HG02852 (cell line): Measurements from ENCODE around the gene CHI3L1.

Experiments used
- ATAC-seq: cut with Tn5 transposase; IDR thresholded peaks from one replicate; pipeline ENCODE4 v1.9.1; 2021; ENCODE audit warnings: mild to moderate bottlenecking, moderate library complexity; ENCODE audit not compliant: unreplicated experiment

The CHI3L1 gene

GRCh38 chr1:203207751-203208150, 21.2 kb upstream of the CHI3L1 start:
- ATAC-seq: no peak

GRCh38 chr1:203206129-203206687, 19.7 kb upstream of the CHI3L1 start:
- no peak for ATAC-seq

DNA sequence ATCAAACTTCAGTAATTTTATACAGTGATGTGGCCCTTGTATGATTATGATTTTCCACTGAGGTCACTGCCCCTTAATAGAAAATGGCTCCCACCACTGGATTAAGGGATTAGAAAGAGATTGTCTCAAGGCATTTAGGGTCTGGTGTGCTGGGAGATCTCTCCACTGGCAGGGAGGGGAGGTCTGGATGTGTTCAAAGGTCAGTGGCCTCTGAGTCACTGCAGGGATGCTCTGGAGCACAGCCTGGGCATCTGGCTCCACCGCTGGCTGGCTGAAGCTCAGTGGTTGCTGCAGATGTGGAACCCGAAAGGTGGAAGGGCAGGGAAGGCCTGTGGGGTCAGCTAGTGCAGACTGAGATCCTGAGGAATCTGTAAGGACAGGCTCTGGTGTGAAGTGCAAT, 18.3 kb upstream of the CHI3L1 start:
- no peak for ATAC-seq

DNA sequence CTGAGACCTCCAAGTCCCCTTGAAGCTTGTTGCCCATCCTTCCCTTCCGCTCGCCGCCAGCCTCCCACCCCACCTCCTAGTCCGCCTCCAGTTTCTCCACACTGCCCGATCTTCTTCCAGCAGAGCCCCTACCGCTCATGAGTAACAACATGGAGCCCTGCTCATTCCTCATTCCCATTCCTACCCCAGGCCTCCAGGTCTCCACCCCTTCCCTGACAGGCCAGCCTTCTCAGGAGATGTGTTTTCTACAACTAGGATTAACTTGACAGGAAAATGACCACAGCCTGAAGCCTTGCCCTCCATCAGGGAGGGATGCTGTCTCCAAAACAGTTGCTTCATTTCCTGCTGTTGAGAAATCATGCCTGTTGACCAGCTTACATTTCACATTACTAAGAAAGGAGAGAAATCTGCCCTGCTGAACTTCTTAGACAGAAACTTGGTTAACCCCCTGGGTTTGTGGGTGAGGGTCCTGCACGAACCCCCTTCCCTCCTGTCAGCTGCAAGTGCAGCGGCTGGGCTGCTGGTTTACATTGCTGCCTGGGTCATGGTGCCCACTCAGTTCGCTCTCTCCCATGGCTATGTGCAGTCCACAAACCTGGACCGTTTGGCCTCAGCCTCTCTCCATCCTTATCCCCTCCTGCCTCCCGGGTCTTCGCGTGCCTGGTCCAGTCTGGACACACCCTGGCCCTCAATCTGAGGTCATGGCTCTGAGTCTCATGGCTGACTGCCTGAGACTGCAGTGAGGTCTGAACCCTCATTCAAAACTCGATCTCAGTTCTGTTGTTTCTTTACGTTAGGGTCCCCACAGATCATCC, 16.1 kb upstream of the CHI3L1 start:
- no peak for ATAC-seq

GRCh38 chr1:203201516-203202205, 15.2 kb upstream of the CHI3L1 start:
- no peak for ATAC-seq

DNA sequence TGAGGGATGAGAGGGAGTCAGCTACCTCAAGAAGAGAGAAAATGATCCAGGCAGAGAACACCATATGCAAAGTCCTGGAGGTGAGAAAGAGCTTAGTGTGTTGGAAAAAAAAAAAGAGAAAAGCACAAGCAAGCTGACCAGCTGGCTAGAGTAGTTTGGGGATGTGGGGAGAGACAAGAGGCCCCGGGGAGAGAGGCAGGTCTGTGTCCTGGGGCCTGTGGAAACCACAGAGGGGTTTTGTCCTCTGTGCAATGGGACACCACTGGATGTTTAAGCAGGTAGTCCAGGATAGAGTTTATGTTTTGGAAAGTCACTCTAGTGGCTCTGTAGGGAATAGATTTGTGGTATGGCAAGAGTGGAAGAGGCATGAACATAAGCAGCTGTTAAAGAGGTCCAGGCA, 14.4 kb upstream of the CHI3L1 start:
- no peak for ATAC-seq

GRCh38 chr1:203199816-203200571, 13.5 kb upstream of the CHI3L1 start:
- no peak for ATAC-seq

GRCh38 chr1:203199481-203199815, 12.9 kb upstream of the CHI3L1 start:
- no peak for ATAC-seq

DNA sequence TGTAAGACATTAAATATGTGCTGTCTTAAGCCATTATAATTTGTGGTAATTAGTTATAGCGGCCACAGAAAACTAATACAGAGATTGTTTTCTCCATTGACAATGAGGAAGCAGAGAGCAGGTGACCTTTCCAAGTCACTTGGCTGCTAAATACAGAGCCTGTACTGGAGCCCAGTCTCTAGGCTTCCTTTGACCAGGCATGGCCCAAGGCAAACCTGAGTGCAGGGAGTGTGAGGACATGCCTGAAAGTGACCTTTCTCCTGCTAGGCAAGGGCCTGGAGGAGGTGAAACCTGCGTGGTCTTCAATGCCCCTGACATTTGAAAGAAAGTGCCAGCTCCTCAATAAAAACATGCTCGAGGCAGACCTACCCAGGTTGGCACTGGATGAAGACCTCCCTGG, 12.5 kb upstream of the CHI3L1 start:
- no peak for ATAC-seq

DNA sequence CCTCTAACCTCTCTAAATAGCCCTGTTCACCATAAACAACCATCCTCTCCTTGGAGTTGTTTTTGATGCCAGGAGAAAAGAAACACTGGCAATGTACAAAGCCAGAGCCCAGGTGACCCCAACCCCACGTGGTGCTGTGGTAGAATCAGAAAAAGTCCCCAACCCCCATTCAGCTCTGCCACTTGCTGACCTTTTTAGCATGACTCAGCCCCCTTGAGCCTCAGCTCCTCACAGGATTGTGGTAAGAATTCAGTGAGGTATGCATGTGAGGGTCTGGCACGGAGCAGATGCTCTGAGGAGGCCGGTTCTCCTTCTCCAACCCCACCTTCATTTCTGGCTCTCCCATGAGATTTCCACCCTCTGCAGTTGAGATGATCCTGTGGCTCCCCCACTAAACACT, 11.1 kb upstream of the CHI3L1 start:
- no peak for ATAC-seq

DNA sequence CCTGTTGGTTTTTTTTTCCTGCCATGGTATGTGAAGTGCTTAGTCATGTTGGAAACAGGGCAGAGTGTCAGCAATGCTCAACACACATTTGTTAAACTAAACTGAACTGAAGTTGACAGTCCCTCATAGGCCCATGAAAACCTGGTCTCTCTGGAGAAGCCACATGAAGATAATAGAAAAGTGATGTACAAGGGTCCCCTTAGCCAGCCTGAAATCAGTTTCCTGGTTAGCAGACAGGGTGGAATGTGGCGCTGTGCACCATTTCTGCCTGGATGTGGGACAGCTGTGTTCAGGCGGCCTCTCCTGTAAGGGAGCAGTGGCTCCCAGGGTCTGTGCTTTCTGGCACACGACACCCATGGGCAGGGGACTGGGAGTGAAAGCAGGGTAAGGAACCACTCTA, 9.9 kb upstream of the CHI3L1 start:
- no peak for ATAC-seq

DNA sequence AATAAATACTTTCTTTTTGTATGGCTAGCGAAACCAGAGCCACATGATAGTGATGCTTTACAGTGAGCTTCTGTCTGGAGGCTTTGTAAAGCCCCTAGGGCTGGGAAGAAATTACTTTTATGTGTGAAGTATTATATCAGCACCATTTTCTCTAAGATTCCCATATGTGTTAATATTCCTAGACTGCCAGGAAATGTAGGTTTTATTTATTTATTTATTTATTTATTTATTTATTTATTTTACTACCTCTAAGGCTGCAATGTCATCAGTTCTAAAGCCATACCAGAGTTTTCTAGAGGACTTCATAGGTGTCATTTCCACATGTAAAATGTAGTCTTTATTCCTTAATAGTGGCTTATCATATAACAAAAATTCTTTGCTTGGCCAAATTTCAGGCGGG, 4.4 kb upstream of the CHI3L1 start:
- no peak for ATAC-seq

GRCh38 chr1:203189951-203190352, 3.4 kb upstream of the CHI3L1 start:
- ATAC-seq: no peak

GRCh38 chr1:203188686-203189232, 2.3 kb upstream of the CHI3L1 start:
- ATAC-seq: no peak

- ATAC-seq: no peak
These were observed 1.3 kb upstream of the CHI3L1 start for GRCh38 chr1:203187689-203188264.

DNA sequence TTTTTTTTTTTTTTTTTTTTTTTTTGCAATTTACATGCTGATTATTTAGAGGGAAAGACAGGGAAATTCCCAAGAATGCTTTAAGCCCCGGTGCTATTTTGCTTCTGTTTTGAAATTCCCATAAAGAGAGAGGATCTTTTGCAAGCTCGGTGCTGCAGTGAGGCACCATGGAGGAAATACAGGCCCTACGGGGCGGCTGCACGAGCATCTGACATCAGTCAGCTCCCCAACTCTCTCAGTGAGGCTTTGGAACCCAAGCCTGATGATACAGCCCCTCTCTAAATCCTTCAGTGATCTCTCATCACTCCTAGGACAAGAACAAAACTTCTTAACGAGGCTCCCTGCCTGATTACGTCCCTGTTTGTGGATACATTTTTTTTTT, 791 bp upstream of the CHI3L1 start:
- ATAC-seq: no peak

DNA sequence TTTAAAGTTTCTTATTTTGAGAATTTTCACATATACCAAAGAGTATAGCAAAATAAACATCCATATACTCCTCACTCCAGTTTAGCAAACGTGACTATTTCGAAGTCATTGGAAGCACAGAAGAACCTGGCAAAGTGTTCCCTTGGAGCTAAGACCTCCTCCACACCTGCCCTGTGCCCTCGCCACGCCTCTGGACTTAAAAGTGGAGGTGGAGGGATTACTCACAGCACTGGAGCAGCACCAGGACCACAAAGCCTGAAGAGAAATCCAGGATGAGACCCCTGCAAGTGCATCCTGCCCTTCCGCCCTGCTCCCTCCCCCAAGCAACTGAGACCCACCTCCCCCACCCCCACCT, 436 bp downstream of the CHI3L1 start:
- no peak for ATAC-seq

DNA sequence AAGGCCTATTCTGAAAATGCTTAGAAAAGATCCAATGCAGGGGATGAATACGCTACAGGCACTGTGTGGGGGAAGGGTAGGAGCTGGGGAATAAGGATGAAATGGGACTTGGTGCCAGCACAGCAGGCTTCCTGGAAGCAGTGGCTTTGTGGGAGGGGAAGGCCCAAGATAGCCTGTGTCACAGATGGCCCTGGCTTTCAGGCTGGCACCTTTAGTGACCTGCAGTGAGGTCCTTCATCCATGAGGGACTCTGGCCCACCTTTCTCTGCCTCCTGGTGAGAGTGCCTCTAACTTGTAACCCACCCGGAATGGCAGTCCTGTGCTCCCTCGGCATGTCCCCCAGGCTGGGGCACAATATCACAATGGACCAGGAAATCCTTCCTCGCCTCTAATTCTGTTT, 919 bp downstream of the CHI3L1 start:
- ATAC-seq: no peak

- no peak for ATAC-seq
These were observed 1.4 kb downstream of the CHI3L1 start for GRCh38 chr1:203185061-203185461.

- no peak for ATAC-seq
These were observed 2.0 kb downstream of the CHI3L1 start for GRCh38 chr1:203184467-203184866.

DNA sequence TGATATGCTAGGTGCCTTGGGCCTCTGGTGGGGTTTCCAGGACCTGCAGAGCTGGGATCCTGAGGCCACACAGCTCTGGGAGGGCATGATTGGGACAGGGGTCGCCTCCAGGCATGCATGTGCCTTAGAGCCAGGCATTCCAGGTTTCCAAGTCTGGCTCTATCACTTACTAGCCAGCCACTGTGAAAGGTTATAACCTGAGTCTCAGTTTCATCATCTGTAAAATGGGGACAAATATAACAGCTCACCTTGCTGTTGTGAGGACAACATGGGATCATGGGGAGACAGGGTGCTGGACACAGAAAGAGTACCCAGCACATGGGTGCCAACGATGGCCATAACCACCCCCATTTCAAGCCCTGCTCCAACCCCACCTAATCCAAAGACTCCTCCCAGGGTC, 2.7 kb downstream of the CHI3L1 start:
- ATAC-seq: no peak
